Thoracic aorta (tissue), 2 donors: ENCODE data around the gene ADCY5. TPM values are rescaled to one million over a fixed set of nuclear protein-coding genes. Genes with fewer than 3 reads are reported as not detected.

Experiments used
- ATAC-seq: fragments of 150-250 bp; one replicate; pipeline ENCODE4 v1.8.0; 2017; ENCODE audit warnings: low read depth; ENCODE audit not compliant: insufficient number of reproducible peaks, low FRiP score
- DNase-seq: peaks from one replicate; pipeline ENCODE4 v3.0.0-alpha.2; 2020; ENCODE audit warnings: low spot score
- H3K27ac ChIP-seq, 2 donors: fragments of 200-600 bp; sonication (generic); 1 replicate in 1 of 2; 2 replicates in 1 of 2; pipeline ENCODE4 v1.5.1; 2016; ENCODE audit warnings: mild to moderate bottlenecking in 2 of 2, moderate library complexity in 2 of 2
- H3K27me3 ChIP-seq: fragments of 200-600 bp; sonication (generic); replicated peaks from 2 replicates; pipeline ENCODE4 v1.6.0; 2016; ENCODE audit warnings: mild to moderate bottlenecking; ENCODE audit not compliant: insufficient read depth
- H3K36me3 ChIP-seq: fragments of 200-600 bp; sonication (generic); one replicate; pipeline ENCODE4 v1.5.1; 2016
- H3K4me1 ChIP-seq, 2 donors: fragments of 200-600 bp; sonication (generic); 1 replicate in 1 of 2; 2 replicates in 1 of 2; pipeline versions ENCODE4 v1.5.1 to v1.6.0; 2016; ENCODE audit warnings: low read depth in 2 of 2, mild to moderate bottlenecking in 1 of 2; ENCODE audit not compliant: control insufficient read depth in 1 of 2
- H3K4me3 ChIP-seq: fragments of 200-600 bp; sonication (generic); 2 replicates; pipeline ENCODE4 v1.5.1; 2016; ENCODE audit warnings: mild to moderate bottlenecking
- H3K9me3 ChIP-seq: fragments of 200-600 bp; sonication (generic); 2 replicates; pipeline ENCODE4 v1.5.1; 2016
- total RNA-seq, 2 donors: library from RNA; depleted of rRNA; stranded (reverse); fragments of >200 nt; gene quantifications; one replicate each; pipeline versions ENCODE4 v1.1.0 to v1.2.3, GENCODE V29; 2016
- TF ChIP-seq, protein P1 (sequence below): fragments of 200-600 bp; sonication (generic); IDR thresholded peaks from one replicate; pipeline ENCODE4 v1.5.1; 2019; ENCODE audit warnings: antibody characterized with exemption

Gene ADCY5
- total RNA-seq, 2 donors from 2014 or later: 104 to 123 TPM

DNA sequence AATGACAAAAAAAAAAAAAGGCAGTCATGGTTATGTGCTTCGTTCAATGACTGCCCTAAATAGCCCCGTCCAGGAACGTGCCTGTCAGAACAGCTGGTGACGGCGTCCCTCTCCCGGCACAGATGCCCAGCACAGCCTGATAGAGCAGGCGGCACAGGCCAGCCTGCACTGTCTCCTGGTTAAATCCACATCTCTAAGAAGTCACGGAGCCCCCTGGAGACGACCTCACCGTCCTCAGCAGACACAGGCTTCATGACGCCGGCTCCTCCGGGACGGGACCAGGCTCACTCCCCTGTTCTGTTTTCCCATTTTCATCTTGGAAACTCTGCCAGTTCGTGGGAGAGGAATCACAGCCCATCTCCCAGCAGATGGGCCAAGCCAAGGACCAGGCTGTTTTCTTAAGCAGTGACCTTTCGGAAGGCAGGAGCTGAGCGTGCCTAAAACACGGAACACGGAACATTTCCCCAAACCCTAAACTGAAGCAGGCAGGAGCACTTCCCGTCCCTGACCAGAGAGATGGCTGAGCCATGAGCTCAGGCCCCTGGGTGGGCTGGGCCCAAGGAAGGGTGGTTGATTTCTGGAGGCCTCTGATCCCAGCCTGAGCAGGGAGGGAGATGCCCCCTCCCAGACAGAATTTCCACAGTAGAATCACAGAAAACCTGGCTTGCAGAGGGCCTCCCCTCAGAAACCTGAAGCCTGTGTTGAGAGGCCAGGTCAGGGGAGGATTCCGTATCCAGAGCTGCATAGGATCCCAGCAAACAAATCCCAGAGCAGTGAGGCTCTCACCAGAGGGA, 35.9 kb downstream of the ADCY5 start:
- no peak for DNase-seq
- Histone ChIP-seq H3K4me1 (peaks cover 26 to 94% of the 10 kb centered on the region in 2 donors), H3K27ac (peak overlapping the region; percentile 92), H3K9me3 (no peaks in the 10 kb centered on the region), H3K36me3 (no peaks in the 10 kb centered on the region), H3K27me3 (no peaks in the 10 kb centered on the region), H3K4me3 (peak overlapping the region; percentile 56)
- TF ChIP-seq, protein P1, sequence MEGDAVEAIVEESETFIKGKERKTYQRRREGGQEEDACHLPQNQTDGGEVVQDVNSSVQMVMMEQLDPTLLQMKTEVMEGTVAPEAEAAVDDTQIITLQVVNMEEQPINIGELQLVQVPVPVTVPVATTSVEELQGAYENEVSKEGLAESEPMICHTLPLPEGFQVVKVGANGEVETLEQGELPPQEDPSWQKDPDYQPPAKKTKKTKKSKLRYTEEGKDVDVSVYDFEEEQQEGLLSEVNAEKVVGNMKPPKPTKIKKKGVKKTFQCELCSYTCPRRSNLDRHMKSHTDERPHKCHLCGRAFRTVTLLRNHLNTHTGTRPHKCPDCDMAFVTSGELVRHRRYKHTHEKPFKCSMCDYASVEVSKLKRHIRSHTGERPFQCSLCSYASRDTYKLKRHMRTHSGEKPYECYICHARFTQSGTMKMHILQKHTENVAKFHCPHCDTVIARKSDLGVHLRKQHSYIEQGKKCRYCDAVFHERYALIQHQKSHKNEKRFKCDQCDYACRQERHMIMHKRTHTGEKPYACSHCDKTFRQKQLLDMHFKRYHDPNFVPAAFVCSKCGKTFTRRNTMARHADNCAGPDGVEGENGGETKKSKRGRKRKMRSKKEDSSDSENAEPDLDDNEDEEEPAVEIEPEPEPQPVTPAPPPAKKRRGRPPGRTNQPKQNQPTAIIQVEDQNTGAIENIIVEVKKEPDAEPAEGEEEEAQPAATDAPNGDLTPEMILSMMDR: no peak
- ATAC-seq: peak; percentile 25

- H3K27me3 ChIP-seq: no peaks in the 10 kb centered on the region
Measured at GRCh38 chr3:123412076-123412475, 36.8 kb downstream of the ADCY5 start.

DNA sequence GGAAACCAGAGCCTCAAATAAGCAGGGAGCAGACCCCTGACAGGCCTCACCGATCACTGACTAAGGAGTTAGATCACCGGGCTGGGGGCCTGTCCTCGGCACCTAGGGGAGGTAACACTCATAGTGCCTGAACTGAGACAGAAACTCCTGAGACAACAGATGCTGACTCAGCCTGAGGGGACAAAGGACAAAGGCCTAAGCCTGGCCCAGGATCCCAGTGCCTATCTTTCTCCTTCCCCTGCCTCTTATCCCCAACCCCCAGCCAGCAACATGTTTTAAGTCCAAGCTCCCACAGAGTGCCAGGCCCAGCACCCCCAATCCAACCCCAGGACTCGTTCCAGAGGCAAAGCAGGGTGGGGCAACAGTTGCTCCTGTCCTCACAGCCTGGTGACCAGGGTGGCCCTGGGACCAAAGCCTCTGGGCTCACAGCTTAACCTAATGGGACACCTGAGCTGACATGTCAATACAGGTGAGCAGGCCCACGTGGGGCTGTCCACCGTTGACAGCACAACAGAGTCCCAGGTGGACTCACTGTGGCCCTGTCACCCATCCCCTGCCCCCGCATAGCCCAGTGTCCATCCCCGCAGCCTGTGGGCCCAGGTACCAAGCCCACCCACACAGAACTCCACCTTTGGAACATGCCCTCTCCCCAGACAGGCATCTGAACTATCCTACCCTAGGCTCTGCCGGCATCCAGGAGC, 37.4 kb downstream of the ADCY5 start:
- DNase-seq (no peak), ATAC-seq (no peak)
- Histone ChIP-seq H3K27ac (peak overlapping the region; percentile 92), H3K4me1 (peaks cover 33 to 91% of the 10 kb centered on the region in 2 donors), H3K36me3 (no peaks in the 10 kb centered on the region), H3K27me3 (no peaks in the 10 kb centered on the region), H3K4me3 (no peak overlapping the region), H3K9me3 (no peaks in the 10 kb centered on the region)
- TF ChIP-seq, protein P1: no peak

More at GRCh38 chr3:123412076-123412475, 36.8 kb downstream of the ADCY5 start:
- H3K9me3 ChIP-seq: no peaks in the 10 kb centered on the region
- H3K4me1 ChIP-seq: peaks cover 29 to 91% of the 10 kb centered on the region in 2 donors
- no peaks in the 10 kb centered on the region for H3K36me3 ChIP-seq
- DNase-seq (no peak), ATAC-seq (no peak)
- H3K4me3 ChIP-seq: peak overlapping the region; percentile 56
- TF ChIP-seq, protein P1: peak; percentile 30
- H3K27ac ChIP-seq: peak overlapping the region; percentile 92

DNA sequence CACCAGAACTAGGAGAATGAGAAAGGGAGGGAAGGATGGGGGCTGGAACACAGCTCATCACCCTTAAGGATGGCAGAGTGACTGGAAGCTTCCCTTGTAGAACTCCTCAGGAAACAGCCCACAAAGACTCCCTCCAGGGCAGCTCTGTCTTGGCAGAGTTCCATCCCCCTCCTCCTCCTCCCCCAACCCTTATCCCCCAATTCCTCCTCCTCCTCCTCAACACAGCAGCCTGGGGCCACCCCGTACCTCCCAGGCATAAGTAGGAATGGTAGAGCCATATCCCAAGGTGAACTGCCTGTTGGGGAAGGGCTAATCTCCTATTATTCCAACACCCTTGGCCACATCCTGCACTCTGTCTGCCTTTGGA, 38.8 kb downstream of the ADCY5 start:
- Histone ChIP-seq H3K27me3 (no peaks in the 10 kb centered on the region), H3K9me3 (no peaks in the 10 kb centered on the region), H3K36me3 (no peaks in the 10 kb centered on the region), H3K4me3 (no peak overlapping the region), H3K4me1 (peaks cover 41 to 91% of the 10 kb centered on the region in 2 donors), H3K27ac (peak overlapping the region; percentile 54 to 92)
- no peak for ATAC-seq
- TF ChIP-seq, protein P1: no peak
- no peak for DNase-seq

GRCh38 chr3:123409443-123410148, 39.3 kb downstream of the ADCY5 start:
- H3K27ac ChIP-seq: peak overlapping the region; percentile 54 to 92
- H3K4me1 ChIP-seq: peaks cover 44 to 91% of the 10 kb centered on the region in 2 donors
- no peaks in the 10 kb centered on the region for H3K9me3 ChIP-seq
- TF ChIP-seq, protein P1: no peak
- DNase-seq (no peak), ATAC-seq (no peak)
- no peaks in the 10 kb centered on the region for H3K27me3 ChIP-seq
- no peak overlapping the region for H3K4me3 ChIP-seq
- H3K36me3 ChIP-seq: no peaks in the 10 kb centered on the region
